Type B pancreatic cell (in vitro differentiated cells): ENCODE results near the gene CCR2. TPM values are rescaled to one million over a fixed set of nuclear protein-coding genes. Genes with fewer than 3 reads are reported as not detected.

Experiments
- DNase-seq: peaks from one replicate; pipeline ENCODE4 v3.0.0; 2021; ENCODE audit warnings: mixed read lengths; ENCODE audit not compliant: unreplicated experiment; ENCODE audit errors: extremely low spot score
- H3K27ac Mint-ChIP-seq: 2 replicates; pipeline ENCODE4 v1.8.0; 2021; ENCODE audit warnings: mild to moderate bottlenecking, mixed read lengths
- H3K27me3 Mint-ChIP-seq: 2 replicates; pipeline ENCODE4 v1.8.0; 2021; ENCODE audit warnings: mixed read lengths
- H3K36me3 Mint-ChIP-seq: 2 replicates; pipeline ENCODE4 v1.8.0; 2021; ENCODE audit warnings: mixed read lengths
- H3K4me1 Mint-ChIP-seq: one replicate; pipeline ENCODE4 v1.8.0; 2021; ENCODE audit warnings: mixed read lengths; ENCODE audit not compliant: unreplicated experiment
- H3K4me3 Mint-ChIP-seq: 2 replicates; pipeline ENCODE4 v1.8.0; 2021; ENCODE audit warnings: mild to moderate bottlenecking, mixed read lengths
- H3K9me3 Mint-ChIP-seq: 2 replicates; pipeline ENCODE4 v1.8.0; 2021; ENCODE audit warnings: mixed read lengths
- total RNA-seq: library from RNA; stranded (reverse); gene quantifications from 2 replicates; pipeline ENCODE4 v1.2.1, GENCODE V29; 2021; ENCODE audit warnings: low replicate concordance
- TF ChIP-seq, protein P1 (sequence below): fragments of 200-600 bp; sonication (generic); conservative IDR thresholded peaks from 2 replicates; pipeline ENCODE4 v1.5.0; 2021; ENCODE audit warnings: antibody characterized with exemption, mild to moderate bottlenecking

Gene CCR2
- total RNA-seq, 1 donor from 2014 or later = not detected

DNA sequence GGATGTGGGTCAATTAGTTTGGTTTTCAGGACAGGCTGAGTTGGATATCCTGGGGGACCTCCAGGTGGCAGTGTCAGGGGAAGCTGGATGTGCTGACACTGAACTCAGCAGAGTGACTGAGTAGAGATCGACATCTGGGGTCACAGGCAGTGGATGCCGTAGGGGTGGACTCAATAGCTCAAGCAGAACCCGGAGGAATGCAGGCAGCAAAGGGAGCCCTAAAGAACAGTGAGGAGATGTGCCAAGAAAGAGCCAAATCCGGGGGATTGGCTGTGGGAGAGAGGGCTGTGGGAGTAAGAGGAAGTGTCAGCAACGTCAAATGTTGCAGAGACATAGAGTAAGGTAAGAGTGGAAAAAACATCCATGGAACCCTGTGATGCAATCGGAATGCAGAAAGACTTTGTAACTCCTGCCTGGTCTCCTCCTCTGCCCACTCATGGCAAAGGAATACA lies 41.3 kb downstream of the CCR2 start:
- Mint-ChIP-seq H3K4me3 (no peak overlapping the region), H3K9me3 (peaks cover 6% of the 10 kb centered on the region), H3K27ac (no peak overlapping the region), H3K27me3 (peaks cover 13% of the 10 kb centered on the region), H3K36me3 (no peaks in the 10 kb centered on the region), H3K4me1 (no peaks in the 10 kb centered on the region)
- TF ChIP-seq, protein P1, sequence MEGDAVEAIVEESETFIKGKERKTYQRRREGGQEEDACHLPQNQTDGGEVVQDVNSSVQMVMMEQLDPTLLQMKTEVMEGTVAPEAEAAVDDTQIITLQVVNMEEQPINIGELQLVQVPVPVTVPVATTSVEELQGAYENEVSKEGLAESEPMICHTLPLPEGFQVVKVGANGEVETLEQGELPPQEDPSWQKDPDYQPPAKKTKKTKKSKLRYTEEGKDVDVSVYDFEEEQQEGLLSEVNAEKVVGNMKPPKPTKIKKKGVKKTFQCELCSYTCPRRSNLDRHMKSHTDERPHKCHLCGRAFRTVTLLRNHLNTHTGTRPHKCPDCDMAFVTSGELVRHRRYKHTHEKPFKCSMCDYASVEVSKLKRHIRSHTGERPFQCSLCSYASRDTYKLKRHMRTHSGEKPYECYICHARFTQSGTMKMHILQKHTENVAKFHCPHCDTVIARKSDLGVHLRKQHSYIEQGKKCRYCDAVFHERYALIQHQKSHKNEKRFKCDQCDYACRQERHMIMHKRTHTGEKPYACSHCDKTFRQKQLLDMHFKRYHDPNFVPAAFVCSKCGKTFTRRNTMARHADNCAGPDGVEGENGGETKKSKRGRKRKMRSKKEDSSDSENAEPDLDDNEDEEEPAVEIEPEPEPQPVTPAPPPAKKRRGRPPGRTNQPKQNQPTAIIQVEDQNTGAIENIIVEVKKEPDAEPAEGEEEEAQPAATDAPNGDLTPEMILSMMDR = no peak
- no peak for DNase-seq

DNA sequence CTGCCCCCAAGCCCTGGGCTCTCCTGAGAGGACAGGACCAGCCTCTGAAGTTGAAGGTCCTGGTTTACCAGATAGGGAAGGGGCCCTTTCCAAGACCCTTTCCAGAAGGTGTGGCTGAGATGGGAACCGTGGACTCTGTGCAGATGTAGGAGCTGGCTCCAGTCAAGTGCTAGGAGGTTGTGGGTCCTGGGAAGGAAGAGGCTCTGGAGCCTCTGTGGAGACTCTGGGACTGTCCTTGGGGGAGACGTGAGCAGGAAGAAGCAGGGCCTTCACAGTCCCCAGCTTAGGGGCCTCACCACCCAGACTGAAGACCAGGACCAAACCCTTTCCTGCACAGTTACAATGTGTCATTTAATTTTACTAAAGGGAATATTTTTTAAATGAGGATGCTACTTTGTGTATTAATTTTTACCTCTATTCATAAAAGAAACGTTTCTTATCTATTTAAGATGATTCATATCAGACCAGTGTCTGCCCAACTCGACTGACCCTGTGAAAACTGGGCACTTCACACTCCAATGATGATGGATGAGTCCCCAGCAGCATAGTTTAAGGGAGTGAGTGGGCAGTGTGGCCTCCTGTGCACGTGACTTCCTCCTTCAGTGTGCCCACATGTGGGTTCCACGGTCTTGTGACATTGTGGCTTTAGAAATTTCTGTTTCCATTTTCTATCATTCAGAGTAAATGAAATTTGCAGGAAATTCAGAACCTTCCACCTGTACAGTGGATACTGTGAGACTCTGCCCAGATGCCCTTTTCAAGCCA lies 42.0 kb downstream of the CCR2 start:
- Mint-ChIP-seq H3K36me3 (no peaks in the 10 kb centered on the region), H3K27me3 (peaks cover 13% of the 10 kb centered on the region), H3K9me3 (peaks cover 6% of the 10 kb centered on the region), H3K27ac (no peak overlapping the region), H3K4me3 (no peak overlapping the region), H3K4me1 (no peaks in the 10 kb centered on the region)
- TF ChIP-seq, protein P1 = no peak
- no peak for DNase-seq

DNA sequence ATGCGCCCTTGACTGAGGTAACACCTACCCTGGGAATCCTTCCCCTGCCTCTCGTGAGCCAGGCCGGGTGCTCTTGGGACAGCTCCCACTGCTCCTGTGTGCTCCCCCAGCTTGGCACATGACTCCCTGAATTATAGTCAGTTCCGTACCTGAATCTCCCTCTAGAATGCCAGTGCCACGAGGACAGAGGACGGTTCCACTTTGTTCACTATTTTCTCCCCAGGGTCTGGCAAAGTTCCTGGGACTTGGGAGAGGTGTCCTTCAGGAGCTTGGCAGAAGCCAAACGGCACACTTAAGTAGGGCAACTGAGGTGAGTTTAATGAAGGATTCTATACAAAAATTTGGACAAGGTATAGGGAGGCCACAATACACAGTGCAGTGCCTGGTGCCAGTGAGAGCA lies 43.2 kb downstream of the CCR2 start:
- H3K27me3 Mint-ChIP-seq = peaks cover 13% of the 10 kb centered on the region
- H3K27ac Mint-ChIP-seq = no peak overlapping the region
- H3K4me3 Mint-ChIP-seq = no peak overlapping the region
- peaks cover 6% of the 10 kb centered on the region for H3K9me3 Mint-ChIP-seq
- TF ChIP-seq, protein P1 = no peak
- H3K36me3 Mint-ChIP-seq = no peaks in the 10 kb centered on the region
- DNase-seq = no peak
- H3K4me1 Mint-ChIP-seq = no peaks in the 10 kb centered on the region

DNA sequence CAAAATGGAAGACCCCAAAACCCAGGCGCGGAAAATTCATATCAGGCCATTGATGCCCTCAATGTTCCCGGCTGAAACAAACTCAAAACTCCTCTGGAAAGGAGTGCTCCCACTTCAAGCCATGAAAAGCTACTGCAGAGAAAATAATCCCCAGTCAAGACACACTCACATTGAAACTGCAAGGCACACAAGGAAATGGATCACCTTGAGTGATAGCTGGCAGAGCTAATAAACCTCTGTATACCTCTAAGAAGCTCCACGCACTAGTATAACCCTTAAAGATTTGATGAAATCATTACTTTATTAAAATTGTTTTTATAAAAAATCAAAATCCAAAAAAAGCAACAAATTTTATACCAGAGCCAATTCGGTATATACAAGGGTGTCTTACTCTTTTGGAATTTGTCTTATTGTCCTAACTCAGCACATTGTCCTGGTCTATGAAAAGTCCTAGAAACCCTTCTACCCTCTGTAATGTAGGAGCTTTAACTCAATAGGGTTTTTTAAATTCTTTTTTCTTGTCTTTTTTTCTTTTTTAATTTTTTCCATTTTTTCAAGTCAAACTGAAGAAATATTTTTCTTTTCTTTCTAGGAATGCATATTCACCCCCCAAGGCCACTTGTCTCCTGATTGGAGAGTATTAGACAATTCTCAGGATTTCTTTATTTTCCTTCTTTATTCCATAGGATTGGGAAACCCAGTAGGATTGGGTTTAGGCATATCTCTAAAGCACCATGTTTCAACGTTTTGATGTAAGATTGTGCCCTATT lies 44.5 kb downstream of the CCR2 start:
- no peak overlapping the region for H3K27ac Mint-ChIP-seq
- H3K36me3 Mint-ChIP-seq = no peaks in the 10 kb centered on the region
- H3K9me3 Mint-ChIP-seq = no peaks in the 10 kb centered on the region
- H3K4me1 Mint-ChIP-seq = no peaks in the 10 kb centered on the region
- H3K27me3 Mint-ChIP-seq = peaks cover 15% of the 10 kb centered on the region
- H3K4me3 Mint-ChIP-seq = no peak overlapping the region
- TF ChIP-seq, protein P1 = no peak
- DNase-seq = no peak

DNA sequence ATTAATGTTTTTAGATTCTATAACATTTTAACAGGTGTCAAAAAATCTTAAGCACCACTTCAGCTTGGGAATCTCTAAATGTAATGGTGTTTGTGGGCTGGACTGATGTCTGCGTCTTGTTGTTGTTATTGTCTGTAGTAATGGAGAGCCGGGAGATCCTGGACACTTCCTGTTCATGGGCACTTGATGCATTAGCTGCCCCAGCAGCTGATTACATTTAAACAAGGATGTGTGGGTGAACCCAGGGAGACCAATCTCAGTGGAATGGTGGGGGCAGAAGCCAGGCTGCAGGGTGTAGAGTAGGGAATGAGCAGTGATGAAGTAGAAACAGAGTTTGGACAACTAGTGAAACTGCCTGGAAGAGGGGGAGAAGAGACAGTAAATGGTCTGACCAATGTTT lies 45.2 kb downstream of the CCR2 start:
- H3K27ac Mint-ChIP-seq = no peak overlapping the region
- peaks cover 15% of the 10 kb centered on the region for H3K27me3 Mint-ChIP-seq
- H3K36me3 Mint-ChIP-seq = no peaks in the 10 kb centered on the region
- TF ChIP-seq, protein P1 = no peak
- no peak overlapping the region for H3K4me3 Mint-ChIP-seq
- no peaks in the 10 kb centered on the region for H3K9me3 Mint-ChIP-seq
- no peak for DNase-seq
- H3K4me1 Mint-ChIP-seq = no peaks in the 10 kb centered on the region
